ENCODE measurements around the gene MYO16.

MYO16 gene

DNA sequence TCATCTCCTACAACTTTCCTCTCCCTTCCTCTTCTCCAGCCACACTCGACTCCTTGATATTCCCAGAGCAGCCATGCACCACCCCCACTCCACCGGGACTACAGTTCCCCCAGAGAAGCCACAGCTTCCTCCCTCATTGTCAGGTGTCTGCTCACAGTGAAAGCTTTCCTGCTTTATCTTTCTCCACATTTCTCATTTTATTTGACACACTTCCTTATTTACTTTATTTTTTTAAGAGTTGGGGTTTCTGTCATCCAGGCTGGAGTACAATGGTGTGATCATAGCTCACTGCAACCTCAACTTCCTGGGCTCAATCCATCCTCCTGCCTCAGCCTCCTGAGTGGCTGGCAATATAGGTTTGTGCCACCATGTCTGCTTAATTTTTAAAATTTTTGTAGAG, 464.6 kb downstream of the MYO16 start:
- no peak for DNase-seq

DNA sequence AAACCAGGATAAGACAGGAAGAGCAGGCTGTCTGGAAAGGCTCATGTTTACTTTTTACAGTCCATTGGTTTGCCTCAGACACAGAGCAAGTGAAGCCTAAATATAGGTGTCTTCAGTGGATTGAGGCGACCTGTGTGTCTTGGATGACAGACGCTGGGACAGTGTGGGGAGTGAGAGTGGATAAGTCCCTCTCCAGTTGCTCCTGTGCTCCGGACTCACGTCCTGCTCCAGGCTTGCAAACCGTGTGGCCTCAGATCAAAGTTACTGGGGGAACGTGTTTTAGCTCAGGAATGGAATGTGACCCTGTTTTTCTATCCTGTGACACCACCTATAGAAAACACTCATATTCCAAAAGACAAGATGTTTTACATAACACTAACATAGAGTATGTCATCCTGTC, 465.7 kb downstream of the MYO16 start:
- DNase-seq, result no peak

DNA sequence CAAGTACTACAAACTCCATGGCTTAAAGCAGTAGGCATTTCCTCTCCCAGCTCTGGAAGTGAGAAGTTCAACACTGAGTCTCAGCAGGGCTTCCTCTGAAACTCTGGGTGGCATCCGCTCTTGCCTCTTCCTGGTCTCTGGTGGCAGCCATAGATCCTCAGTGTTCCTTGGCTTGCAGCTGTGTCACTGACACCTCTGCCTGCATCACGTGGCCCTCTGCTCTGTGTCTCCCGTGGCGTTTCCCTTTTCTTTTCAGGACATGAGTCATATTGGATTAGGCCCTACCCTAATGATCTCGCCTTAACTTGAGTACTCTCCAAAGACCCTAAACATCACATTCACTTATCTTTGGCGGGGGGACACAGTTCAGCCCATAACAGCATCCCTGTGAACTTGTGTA, 466.7 kb downstream of the MYO16 start:
- no peak for DNase-seq

DNA sequence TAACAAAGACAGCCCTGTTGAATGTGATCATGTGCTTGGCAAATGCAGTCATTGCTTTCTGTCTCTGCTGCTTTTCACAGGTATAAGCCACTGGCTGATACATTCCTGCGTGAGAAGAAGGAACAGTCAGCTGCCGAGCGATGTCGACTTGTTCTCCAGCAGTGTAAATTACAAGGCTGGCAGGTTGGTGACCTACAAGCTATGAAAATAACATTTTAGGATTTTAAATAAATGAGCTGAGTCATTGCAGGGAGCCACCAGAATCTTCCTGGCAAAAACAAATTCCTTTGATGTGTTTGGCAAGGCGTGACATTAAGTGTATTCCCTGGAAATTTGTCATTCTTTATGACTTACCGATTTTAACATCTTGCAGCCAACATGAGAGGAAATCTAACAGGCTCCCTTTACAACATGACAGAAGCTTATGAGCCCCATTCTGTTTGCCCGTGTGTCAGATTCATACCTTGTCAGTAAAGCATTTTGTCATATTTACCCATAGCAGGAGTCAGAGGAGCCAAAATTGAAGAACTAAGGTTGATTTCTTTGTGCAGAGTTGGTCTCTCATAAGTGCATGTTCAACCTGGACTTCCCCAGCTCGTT, 471.4 kb downstream of the MYO16 start:
- no peak for DNase-seq

DNA sequence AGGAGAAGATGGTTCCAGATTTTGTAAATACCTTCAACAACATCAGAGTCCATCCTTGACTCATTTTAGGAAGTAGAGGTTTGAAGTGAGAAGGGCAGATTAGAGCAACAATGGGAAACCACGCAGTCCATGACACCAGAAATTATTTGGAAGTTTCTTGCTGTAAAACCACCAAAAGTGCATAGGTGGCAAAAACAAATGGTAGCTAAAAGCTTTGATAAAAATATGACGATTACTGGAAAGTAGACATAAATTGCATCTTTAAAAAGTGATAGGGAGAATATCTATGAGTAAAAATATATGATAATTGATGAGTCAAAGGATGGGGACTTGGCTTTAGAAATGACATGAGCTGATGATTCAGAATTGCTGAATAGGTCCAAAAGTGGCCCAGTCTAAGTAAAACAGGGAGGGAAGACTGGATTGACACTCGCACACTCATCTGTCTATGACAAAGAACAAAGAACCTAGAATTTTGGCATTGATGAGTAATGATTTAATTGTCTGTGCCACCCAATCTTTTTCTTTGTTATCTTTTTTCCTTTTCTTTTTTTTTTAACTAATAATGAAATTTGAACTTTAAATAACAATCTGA, 472.2 kb downstream of the MYO16 start:
- no peak for DNase-seq

DNA sequence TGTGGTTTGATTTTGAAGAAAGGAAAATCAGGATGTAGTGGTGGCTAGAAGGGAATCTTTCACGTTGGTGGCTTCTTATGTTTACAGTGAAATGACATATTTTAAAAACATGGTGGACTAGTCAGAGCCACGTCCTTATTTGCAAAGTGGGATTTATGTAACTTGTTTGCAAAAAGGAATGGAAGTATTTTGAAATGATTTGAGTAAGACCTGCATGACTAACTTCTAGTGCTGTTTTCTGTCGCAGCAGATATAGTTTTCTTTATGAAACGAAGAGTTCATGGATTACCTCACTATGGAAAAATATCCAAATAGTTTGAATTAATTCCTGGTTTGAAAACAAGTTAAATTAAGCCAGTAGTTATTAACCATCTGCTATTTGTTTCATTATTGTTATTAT, 476.5 kb downstream of the MYO16 start:
- DNase-seq, result no peak

DNA sequence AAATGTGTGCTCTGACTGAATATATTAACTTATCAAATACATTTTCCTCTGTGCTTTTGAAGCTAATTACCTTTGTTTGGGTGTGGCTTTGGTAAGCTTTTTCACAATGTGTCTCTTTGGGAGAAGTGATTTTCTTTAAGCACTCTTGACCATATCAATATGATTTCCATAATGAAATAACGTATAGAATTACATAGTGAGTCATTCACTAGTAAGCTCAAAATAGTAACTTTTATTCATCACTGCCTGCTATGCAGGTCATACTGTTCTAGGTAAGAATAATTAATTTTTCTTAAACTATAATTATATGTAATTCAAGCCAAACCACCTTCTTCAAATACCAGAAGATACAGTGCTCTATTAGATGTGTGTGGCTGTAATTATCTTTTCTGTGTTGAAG, 480.7 kb downstream of the MYO16 start:
- DNase-seq, result no peak

DNA sequence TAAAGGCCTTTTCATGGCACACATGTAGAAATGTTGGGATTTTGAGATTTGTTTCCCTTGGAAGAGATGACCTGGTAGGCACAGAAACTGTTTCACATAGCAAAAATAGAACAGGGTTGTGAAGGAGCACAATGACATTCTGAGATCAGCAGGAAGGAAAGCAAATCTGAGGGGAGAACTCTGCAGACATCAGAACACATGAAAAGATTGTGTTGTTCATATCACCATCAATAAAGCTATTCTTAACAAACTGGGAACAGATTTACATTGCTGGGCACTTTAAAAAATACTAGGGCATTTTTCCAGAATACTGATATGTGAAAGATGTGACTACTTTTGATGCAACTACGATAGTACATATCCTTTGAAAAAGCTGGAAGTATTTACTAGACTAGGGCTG, 481.7 kb downstream of the MYO16 start:
- no peak for DNase-seq

DNA sequence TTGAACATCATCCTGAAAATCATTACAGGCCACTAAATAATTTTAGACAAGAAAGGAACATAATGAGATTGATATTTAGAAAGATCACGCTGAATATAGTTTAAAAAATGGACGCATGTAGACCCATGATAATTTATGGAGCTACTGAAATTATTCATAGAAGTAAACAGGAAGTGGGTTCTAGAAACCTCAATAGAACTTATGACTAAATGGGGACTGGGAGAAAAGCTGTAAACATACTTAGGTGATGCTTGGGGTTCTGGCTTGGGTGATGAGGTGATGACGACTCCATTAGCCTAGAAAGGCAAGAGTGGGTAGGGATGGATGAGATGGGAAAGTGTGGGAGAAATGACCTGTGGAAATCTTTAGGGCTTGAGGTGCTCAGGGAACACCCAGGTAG, 484.0 kb downstream of the MYO16 start:
- no peak for DNase-seq

DNA sequence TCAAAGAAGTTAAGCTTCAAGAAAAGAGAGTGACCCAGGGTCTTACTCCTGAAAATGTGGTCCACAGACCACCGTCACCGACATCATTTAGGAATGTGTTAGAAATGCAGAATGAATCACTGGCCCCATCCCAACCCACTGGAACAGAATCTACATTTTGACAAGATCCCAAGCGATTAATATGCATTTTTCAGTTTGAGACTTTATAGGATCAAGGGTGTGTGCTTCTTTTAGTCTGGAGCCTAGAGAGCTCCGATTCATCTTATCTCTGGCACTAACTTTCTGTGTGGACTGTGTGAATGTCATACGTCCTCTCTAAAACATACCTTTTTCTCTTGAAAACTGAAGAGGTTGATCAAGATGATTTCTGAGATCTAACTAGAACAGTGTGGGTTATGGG, 484.8 kb downstream of the MYO16 start:
- no peak for DNase-seq

DNA sequence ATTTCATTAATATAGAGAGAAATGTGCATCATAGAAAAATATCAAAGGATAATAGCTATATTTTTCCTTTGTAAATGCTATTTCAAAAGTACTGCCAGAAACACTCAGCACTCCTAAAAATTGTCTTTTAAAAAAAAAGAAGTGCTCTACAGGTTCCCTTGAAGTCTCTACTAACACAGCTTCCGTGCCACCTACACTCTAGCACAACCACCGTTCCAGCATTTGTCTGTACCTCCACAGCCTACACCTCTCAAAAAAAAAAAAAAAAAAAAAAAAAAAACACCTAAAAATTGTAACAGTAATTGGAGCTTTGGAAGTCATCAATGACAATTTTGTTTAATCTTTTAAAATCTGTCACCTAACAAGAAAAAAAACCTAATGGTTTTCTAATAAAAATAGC, 485.6 kb downstream of the MYO16 start:
- no peak for DNase-seq

DNA sequence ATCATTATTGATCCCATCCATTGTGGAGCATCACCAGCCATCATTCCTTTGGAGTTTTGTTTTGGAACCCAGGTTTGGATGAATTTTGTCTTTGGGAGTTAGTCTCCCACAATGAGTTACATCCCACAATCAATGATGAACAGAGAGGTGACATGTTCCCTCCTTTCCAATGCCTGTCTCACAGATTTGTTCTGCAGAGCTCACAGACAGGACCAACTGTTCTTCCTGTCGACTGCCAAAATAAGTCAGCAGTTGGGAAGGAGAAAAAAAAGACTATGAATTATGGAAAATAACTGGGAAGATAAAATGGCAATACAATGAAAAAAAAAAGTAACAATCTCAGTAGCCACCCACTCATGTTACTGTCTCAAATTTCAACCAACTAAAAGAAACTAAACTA, 489.1 kb downstream of the MYO16 start:
- DNase-seq, result no peak

DNA sequence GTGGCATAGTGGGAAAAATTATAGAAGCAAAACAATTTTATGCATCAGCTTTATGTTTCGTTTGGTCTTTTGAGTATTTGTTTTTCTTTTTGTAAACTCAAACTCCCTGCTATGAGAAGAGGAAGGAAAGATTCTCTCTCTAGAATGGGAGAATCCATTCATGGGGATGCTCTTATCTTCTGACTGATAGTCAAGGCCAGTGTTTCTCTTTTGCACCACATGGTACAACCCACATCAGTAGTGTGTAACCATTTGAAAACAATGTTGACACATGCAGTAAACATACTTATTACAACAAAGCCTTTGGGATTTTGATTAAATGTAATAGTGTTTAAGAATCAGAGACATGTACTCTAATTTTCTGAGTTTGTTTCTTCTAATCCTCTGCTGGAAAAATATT, 490.5 kb downstream of the MYO16 start:
- no peak for DNase-seq

DNA sequence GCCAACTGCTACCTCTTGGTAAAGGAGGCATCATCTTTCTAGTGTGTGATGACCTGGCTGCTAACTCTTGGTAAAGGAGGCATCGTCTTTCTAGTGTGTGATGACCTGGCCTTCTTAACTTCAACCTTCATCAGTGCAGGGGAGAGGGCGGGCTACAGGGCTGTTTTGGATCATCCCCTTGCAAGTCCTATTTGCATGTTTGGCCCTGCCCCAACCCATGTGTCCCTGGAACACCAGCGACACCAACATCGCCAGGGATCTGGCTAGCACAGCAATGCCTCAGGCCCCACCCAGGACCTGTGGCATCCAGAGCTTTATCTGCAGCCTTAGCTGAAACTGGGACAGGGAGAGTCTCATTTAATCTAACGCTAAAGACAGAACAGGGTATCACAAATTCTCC, 492.4 kb downstream of the MYO16 start:
- DNase-seq, result no peak

DNA sequence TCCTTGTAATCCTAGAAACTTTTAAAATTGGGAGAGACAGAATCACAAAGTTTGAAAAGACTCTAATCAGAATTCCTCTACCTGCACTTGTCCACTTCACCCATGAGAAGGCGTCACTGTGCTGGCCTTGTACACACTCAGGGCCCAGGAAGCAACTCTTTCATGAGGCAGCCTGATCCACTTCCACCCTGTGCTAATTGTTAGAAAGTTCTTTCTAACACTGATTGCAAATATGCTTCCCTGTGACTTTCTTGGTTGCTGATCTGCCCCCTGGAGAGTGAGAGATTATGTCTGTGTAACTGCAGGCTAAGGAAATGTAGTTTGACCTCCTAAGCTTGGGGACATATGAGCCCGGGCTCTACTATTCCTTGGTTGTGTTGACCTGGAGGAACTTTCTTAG, 494.6 kb downstream of the MYO16 start:
- DNase-seq, result no peak

DNA sequence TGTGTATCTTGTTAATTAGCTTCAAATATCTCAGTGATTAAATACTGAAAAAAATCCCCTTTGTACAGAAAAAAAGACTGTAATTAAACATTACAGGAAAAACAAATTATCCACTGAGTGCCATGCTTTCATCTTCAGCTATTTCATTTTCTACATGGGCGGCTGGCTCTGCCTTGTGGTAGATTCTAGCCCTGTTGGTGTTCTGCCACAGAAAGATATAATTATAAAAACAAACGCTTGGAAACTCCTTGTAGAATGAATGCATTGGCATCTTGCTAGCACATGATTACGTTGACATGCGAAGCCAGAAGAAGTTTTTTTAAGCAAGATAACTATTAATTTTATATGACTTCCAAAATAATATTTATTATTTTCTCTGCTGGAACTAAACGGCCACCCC, 496.8 kb downstream of the MYO16 start:
- DNase-seq, result no peak

DNA sequence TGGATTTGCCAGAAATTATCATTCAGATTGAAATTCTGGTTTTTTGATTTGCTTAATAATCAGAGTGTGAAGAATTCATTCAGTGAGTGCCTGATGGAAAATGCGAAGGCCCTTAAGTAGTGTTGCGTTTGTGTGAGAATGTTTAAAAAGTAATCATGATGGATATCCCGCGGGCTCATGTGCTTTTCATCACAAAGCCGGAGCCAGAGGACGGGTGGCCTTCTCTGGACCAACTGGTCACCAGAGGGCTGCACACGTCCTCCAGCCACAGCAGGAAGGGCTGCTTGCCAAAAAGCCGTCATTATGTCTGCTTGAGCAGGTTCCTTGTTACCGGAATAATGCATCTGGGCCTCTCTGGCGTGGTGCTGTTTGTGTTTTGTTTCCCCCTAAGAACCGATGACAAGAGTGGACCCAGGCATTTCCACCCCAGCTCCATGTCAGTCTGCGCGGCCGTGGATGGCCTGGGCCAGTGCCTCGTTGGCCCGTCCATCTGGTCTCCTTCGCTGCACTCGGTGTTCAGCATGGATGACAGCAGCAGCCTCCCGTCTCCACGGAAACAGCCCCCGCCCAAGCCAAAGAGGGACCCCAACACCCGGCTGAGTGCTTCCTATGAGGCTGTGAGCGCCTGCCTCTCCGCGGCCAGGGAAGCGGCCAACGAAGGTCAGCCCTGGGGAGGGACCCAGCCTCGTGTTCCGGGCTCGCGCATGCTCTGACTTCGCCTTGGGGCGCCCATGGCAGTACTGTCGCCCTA, 497.7 kb downstream of the MYO16 start:
- no peak for DNase-seq

DNA sequence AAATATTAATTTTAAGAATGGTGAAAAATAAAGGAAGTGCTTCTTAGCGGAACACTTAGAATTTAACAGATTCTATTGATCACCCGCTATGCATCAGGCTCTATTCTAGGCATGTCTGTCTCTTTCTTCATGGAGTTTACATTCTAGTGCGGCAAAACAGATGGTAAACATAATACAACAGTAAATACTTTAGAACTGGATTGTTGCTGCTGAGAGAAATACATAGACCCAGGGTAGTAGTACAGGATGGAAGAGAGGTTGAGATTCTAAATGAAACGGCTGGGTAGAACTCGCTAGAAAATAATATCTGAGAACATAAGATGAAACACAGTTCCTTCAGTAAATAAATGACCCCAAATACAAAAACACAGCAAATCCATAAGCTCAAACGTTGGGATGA, 498.7 kb downstream of the MYO16 start:
- DNase-seq, result no peak

DNA sequence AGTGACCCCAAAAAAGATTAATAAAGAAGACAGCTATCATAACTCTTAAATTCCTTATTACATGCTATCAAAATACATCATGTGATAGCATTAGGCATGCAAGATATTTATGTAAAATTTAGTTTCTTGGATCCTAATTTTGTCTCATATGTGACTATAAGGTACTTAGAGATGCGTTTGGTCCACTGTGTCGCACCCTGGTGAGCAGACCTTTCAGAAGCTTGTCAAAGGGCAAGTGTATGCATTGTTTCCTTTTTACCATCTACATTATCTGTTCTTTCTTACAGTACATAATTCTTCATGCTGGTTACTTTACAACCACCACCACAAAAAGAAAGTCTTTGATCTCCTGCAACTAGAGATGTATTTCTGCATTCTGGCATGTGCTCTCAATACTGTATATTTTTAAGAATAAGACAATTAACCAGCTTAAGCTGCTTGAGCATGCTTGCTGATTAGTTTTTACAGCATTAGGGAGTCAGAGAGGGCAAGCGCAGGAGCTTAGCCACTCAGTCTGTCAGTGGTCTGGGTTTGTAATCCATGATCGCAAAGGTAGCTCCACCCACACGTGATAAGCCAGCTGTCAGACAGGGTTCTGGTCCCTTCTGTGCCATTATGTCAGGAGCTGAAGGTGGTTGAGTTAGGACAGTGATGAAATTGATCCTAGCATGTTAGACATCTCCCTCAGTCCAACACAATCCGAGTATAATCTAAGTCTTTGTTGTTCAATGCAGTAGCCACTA, 500.9 kb downstream of the MYO16 start:
- DNase-seq, result no peak

DNA sequence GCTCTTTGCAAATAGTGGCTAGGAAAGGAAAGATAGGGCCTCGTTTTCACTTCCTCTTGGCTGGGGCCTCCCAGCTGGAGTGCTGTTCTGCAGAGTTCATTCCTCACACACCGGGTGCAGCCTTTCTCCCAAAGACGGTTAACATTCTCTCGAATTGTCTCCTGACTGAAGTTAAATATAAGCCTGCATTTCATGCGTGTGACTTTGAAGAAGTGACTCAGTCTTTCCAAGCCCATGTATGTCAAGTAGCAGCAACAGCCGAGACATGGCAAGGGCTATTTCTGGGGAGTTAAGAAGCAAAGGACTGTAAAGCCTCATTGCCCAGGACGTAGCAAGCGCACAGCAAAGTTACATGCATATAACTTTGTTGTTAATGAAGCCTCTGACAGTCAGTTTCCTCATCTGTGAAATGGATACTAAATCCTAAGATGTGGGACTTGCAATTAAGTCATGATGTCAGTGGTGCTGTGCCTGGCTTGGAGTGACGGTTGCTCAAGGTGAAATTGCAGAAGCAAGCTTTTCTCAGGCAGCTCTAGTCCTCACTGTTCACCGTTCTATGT, 502.4 kb downstream of the MYO16 start:
- no peak for DNase-seq

DNA sequence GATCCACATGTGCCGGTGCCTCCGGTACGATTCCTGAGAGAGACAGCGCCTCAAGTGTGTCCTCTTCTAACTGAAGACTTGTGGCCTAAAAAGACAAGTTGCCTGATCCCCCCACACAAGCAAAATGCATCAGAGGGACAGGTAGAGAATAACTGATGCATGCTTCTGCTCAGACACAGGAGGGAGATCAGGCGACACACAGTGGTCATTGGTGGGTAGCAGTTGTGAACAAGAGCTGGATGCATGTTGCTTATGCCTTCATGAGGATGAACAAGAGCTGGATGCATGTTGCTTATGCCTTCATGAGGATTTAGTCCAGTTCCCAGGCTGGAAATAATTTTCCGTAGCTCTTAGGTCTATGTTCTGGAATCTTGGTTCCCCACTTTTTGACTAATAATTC, 505.6 kb downstream of the MYO16 start:
- DNase-seq, result no peak

DNA sequence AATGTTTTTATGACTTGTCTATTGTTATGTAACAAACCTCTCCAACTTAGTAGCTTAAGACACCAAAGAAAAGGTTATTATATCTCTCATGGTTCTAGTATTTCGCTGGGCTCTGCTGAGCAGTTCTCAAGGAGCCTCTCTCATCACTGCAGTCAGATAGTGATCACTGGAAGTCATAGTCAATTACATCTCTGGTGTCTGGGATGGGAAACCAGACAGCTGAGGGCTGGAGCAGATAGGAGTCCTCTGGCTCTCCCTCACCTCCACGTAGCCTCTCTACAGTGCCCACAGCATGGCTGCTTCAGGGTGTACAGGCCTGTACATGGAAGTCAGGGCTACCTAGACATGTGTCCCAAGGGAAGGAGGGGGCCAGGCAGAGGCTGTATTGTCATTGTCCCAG, 507.5 kb downstream of the MYO16 start:
- DNase-seq, result no peak

DNA sequence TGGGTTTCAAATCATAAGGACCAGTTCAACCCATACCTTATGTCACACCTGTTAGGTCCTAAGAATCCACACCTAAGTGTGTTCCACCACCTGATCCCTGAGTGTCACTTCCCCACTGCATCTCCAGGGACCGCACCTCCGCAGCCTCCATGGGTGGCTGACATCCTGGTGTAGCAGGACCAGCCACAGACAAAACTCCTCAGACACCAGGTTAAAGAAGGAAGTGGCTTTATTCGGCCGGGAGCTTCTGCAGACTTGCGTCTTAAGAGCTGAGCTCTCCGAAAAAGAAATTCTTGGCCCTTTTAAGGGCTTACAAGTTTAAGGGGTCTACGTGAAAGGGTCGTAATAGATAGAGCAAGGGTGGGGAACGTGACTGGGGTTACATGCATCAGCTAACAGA, 509.9 kb downstream of the MYO16 start:
- DNase-seq, result no peak

DNA sequence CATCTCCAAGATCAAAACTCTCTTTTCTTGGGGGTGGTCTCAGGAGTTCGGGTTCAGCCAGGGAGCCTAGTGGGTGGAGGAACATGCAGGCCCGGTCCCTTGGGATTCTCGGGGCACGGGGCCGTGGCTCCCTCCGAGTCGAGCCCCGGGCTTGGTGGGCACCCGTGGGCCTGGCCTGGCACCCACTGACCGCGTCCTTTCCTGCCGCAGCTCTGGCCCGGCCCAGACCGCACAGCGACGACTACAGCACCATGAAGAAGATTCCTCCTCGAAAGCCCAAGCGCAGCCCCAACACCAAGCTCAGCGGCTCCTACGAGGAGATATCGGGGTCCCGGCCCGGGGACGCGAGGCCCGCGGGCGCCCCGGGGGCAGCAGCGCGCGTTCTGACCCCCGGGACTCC, 510.6 kb downstream of the MYO16 start:
- no peak for DNase-seq

Measured in CD4-positive, alpha-beta T cell treated with Interleukin-1 beta for 1 hour (primary cell).